DOHH2 (cell line): ENCODE data around the gene CLEC2B.

Experiments used
- EZH2phosphoT487 ChIP-seq: fragments of 200-600 bp; sonication (generic); IDR thresholded peaks from 2 replicates; pipeline ENCODE4 v1.6.1; 2017; ENCODE audit warnings: borderline replicate concordance, mild to moderate bottlenecking, antibody characterized with exemption, low read length, moderate library complexity, mixed read lengths
- TF ChIP-seq, protein P1 (sequence below): fragments of 200-600 bp; sonication (generic); IDR thresholded peaks from one replicate; pipeline ENCODE4 v1.5.1; 2014; ENCODE audit warnings: antibody characterized with exemption, mild to moderate bottlenecking, low read depth, low read length; ENCODE audit not compliant: poor library complexity, severe bottlenecking

DNA sequence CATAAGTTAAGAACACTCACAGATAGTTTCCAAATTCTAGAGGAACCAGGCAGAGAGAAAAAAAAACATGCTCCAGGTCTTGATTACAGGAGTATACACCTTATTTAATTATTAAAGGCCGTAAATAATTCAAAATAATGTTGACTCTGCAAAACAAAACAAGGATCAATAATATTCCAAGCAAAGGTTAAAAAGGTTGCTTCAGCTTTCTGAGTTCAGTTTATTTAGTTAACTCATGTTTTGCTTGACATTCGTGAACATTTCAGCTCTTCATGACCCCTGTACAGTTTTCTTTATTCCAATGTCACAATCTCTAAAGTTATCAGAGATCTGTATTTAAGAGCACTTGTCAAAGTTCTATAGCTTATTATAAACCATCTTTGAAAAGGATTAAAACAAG, 31.8 kb upstream of the CLEC2B start:
- TF ChIP-seq, protein P1, sequence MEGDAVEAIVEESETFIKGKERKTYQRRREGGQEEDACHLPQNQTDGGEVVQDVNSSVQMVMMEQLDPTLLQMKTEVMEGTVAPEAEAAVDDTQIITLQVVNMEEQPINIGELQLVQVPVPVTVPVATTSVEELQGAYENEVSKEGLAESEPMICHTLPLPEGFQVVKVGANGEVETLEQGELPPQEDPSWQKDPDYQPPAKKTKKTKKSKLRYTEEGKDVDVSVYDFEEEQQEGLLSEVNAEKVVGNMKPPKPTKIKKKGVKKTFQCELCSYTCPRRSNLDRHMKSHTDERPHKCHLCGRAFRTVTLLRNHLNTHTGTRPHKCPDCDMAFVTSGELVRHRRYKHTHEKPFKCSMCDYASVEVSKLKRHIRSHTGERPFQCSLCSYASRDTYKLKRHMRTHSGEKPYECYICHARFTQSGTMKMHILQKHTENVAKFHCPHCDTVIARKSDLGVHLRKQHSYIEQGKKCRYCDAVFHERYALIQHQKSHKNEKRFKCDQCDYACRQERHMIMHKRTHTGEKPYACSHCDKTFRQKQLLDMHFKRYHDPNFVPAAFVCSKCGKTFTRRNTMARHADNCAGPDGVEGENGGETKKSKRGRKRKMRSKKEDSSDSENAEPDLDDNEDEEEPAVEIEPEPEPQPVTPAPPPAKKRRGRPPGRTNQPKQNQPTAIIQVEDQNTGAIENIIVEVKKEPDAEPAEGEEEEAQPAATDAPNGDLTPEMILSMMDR, result no peak
- TF ChIP-seq EZH2phosphoT487, result no peak
